Activated CD8-positive, alpha-beta memory T cell treated with anti-CD3 and anti-CD28 coated beads, Interleukin-2, amount 10 ng/mL, durations not matched to agents 7 days and 5 days (primary cell): ENCODE results near the gene INSYN1. TPM values are rescaled to one million over a fixed set of nuclear protein-coding genes. Genes with fewer than 3 reads are reported as not detected.
"Not testable (repeated sequence)": the region's sequence is repeated elsewhere in the genome, so short reads cannot be mapped to it uniquely, and the experiment has no call there.

Experiments
- ATAC-seq: fragments of 150-1000 bp; cut with Tn5 transposase; one replicate; pipeline ENCODE4 v1.10.0; 2021; ENCODE audit warnings: moderate library complexity
- CTCF ChIA-PET: fragments of 350-600 bp; sonication (Branson Sonifier 250); formaldehyde crosslinking; loops from one replicate; lab custom pipeline; 2021; ENCODE audit warnings: antibody characterized with exemption; lab: Charles Lee
- DNase-seq: peaks from one replicate; pipeline ENCODE4 v3.0.0-alpha.2; 2020
- H3K27ac Mint-ChIP-seq: one replicate; pipeline ENCODE4 v1.8.0; 2021; ENCODE audit warnings: mild to moderate bottlenecking, mixed read lengths
- H3K27me3 Mint-ChIP-seq: one replicate; pipeline ENCODE4 v1.8.0; 2021; ENCODE audit warnings: mixed read lengths
- H3K36me3 Mint-ChIP-seq: one replicate; pipeline ENCODE4 v1.8.0; 2021; ENCODE audit warnings: mild to moderate bottlenecking, mixed read lengths
- H3K4me1 Mint-ChIP-seq: one replicate; pipeline ENCODE4 v1.8.0; 2021; ENCODE audit warnings: mixed read lengths
- H3K4me3 Mint-ChIP-seq: one replicate; pipeline ENCODE4 v1.8.0; 2021; ENCODE audit warnings: mild to moderate bottlenecking, moderate library complexity, mixed read lengths
- H3K9me3 Mint-ChIP-seq: one replicate; pipeline ENCODE4 v1.8.0; 2022; ENCODE audit warnings: low read depth, mixed read lengths
- total RNA-seq, 2 experiments: library from RNA; stranded (reverse); gene quantifications; one replicate each; pipeline ENCODE4 v1.2.3, GENCODE V29; 2021

The INSYN1 gene
- total RNA-seq, 2 experiments from 2014 or later: not detected

GRCh38 chr15:73711526-73711925 is 41.6 kb downstream of the INSYN1 start:
- Mint-ChIP-seq H3K4me3 (no peak overlapping the region), H3K27me3 (peaks cover 13% of the 10 kb centered on the region), H3K9me3 (no peaks in the 10 kb centered on the region), H3K4me1 (no peaks in the 10 kb centered on the region), H3K27ac (no peak overlapping the region), H3K36me3 (no peaks in the 10 kb centered on the region)
- DNase-seq (no peak), ATAC-seq (no peak)
- CTCF ChIA-PET: interaction anchor here (0.6 to 1.3 kb wide), 3 partner anchors 47 to 841 kb away, joined by 3 to 4 read pairs (median 3); no protein-coding TSS in a partner anchor

GRCh38 chr15:73710321-73710720 is 42.8 kb downstream of the INSYN1 start:
- no peaks in the 10 kb centered on the region for H3K36me3 Mint-ChIP-seq
- no peak overlapping the region for H3K27ac Mint-ChIP-seq
- no peak for ATAC-seq
- no peak for DNase-seq
- no peak overlapping the region for H3K4me3 Mint-ChIP-seq
- peaks cover 19% of the 10 kb centered on the region for H3K27me3 Mint-ChIP-seq
- no peaks in the 10 kb centered on the region for H3K4me1 Mint-ChIP-seq
- CTCF ChIA-PET: interaction anchor here (1.0 to 1.3 kb wide), 2 partner anchors 74 to 79 kb away, joined by 3 to 4 read pairs; no protein-coding TSS in a partner anchor
- H3K9me3 Mint-ChIP-seq: no peaks in the 10 kb centered on the region

GRCh38 chr15:73709686-73710085 is 43.5 kb downstream of the INSYN1 start:
- H3K36me3 Mint-ChIP-seq: no peaks in the 10 kb centered on the region
- H3K27me3 Mint-ChIP-seq: peaks cover 22% of the 10 kb centered on the region
- no peak for ATAC-seq
- no peaks in the 10 kb centered on the region for H3K9me3 Mint-ChIP-seq
- CTCF ChIA-PET: interaction anchor here (1.0 kb wide), 1 partner anchor 73 kb away, joined by 4 read pairs; no protein-coding TSS in a partner anchor
- no peak for DNase-seq
- no peak overlapping the region for H3K4me3 Mint-ChIP-seq
- no peak overlapping the region for H3K27ac Mint-ChIP-seq
- H3K4me1 Mint-ChIP-seq: no peaks in the 10 kb centered on the region

GRCh38 chr15:73709241-73709640 is 43.9 kb downstream of the INSYN1 start:
- CTCF ChIA-PET: no interaction called here
- Mint-ChIP-seq H3K27me3 (peaks cover 24% of the 10 kb centered on the region), H3K4me1 (no peaks in the 10 kb centered on the region), H3K4me3 (no peak overlapping the region), H3K9me3 (no peaks in the 10 kb centered on the region), H3K36me3 (no peaks in the 10 kb centered on the region), H3K27ac (no peak overlapping the region)
- DNase-seq: no peak
- ATAC-seq: no peak

GRCh38 chr15:73708691-73709090 is 44.5 kb downstream of the INSYN1 start:
- no peak overlapping the region for H3K4me3 Mint-ChIP-seq
- H3K9me3 Mint-ChIP-seq: no peaks in the 10 kb centered on the region
- H3K4me1 Mint-ChIP-seq: no peaks in the 10 kb centered on the region
- no peak overlapping the region for H3K27ac Mint-ChIP-seq
- peaks cover 25% of the 10 kb centered on the region for H3K27me3 Mint-ChIP-seq
- DNase-seq (no peak), ATAC-seq (no peak)
- CTCF ChIA-PET: interaction anchor here (0.6 kb wide), 1 partner anchor 1531 kb away, joined by 3 read pairs; no protein-coding TSS in a partner anchor
- no peaks in the 10 kb centered on the region for H3K36me3 Mint-ChIP-seq

- no peaks in the 10 kb centered on the region for H3K36me3 Mint-ChIP-seq
- peaks cover 1% of the 10 kb centered on the region for H3K4me1 Mint-ChIP-seq
- CTCF ChIA-PET: interaction anchor here (0.6 to 3.1 kb wide), 40 partner anchors 8 to 464 kb away, joined by 3 to 35 read pairs (median 5); partner anchors contain the start of gene CD276
- DNase-seq (peak; percentile 81), ATAC-seq (peak; percentile 75)
- no peaks in the 10 kb centered on the region for H3K9me3 Mint-ChIP-seq
- H3K27ac Mint-ChIP-seq: no peak overlapping the region
- peaks cover 25% of the 10 kb centered on the region for H3K27me3 Mint-ChIP-seq
- H3K4me3 Mint-ChIP-seq: no peak overlapping the region
These were observed 48.1 kb downstream of the INSYN1 start for GRCh38 chr15:73704869-73705645.

GRCh38 chr15:73704142-73704868 is 48.8 kb downstream of the INSYN1 start:
- H3K9me3 Mint-ChIP-seq, H3K36me3 Mint-ChIP-seq, DNase-seq, H3K27ac Mint-ChIP-seq, ATAC-seq, H3K4me1 Mint-ChIP-seq, H3K4me3 Mint-ChIP-seq: not testable (repeated sequence)
- peaks cover 30% of the 10 kb centered on the region for H3K27me3 Mint-ChIP-seq
- CTCF ChIA-PET: interaction anchor here (0.6 to 3.1 kb wide), 29 partner anchors 8 to 419 kb away, joined by 3 to 35 read pairs (median 6); no protein-coding TSS in a partner anchor

- not testable (repeated sequence) for H3K36me3 Mint-ChIP-seq, H3K27ac Mint-ChIP-seq, H3K4me1 Mint-ChIP-seq, H3K4me3 Mint-ChIP-seq, ATAC-seq, DNase-seq, H3K9me3 Mint-ChIP-seq
- CTCF ChIA-PET: interaction anchor here (0.8 to 10.1 kb wide), 7 partner anchors 19 to 117 kb away, joined by 3 to 137 read pairs (median 17); no protein-coding TSS in a partner anchor
- H3K27me3 Mint-ChIP-seq: peaks cover 37% of the 10 kb centered on the region
These were observed 49.5 kb downstream of the INSYN1 start for GRCh38 chr15:73703601-73704000.

GRCh38 chr15:73702311-73703239 is 50.6 kb downstream of the INSYN1 start:
- not testable (repeated sequence) for H3K4me3 Mint-ChIP-seq, H3K27ac Mint-ChIP-seq, H3K36me3 Mint-ChIP-seq, H3K9me3 Mint-ChIP-seq, DNase-seq, ATAC-seq
- CTCF ChIA-PET: interaction anchor here (0.5 to 12.0 kb wide), 6 partner anchors 18 to 146 kb away, joined by 3 to 233 read pairs (median 4); partner anchors contain the start of gene NPTN
- Mint-ChIP-seq H3K4me1 (peaks cover 15% of the 10 kb centered on the region), H3K27me3 (peaks cover 43% of the 10 kb centered on the region)

GRCh38 chr15:73700041-73700842 is 52.9 kb downstream of the INSYN1 start:
- H3K27ac Mint-ChIP-seq: no peak overlapping the region

GRCh38 chr15:73699249-73700040 is 53.7 kb downstream of the INSYN1 start:
- H3K4me1 Mint-ChIP-seq: peaks cover 37% of the 10 kb centered on the region
- H3K36me3 Mint-ChIP-seq: no peaks in the 10 kb centered on the region
- no peak overlapping the region for H3K27ac Mint-ChIP-seq
- no peak overlapping the region for H3K4me3 Mint-ChIP-seq
- DNase-seq (no peak), ATAC-seq (no peak)
- peaks cover 55% of the 10 kb centered on the region for H3K27me3 Mint-ChIP-seq
- CTCF ChIA-PET: interaction anchor here (0.7 to 12.0 kb wide), 31 partner anchors 8 to 458 kb away, joined by 3 to 233 read pairs (median 5); partner anchors contain the start of genes CD276 and NPTN
- no peaks in the 10 kb centered on the region for H3K9me3 Mint-ChIP-seq

More at GRCh38 chr15:73700041-73700842, 52.9 kb downstream of the INSYN1 start:
- no peak overlapping the region for H3K4me3 Mint-ChIP-seq
- CTCF ChIA-PET: interaction anchor here (0.7 to 12.0 kb wide), 28 partner anchors 9 to 459 kb away, joined by 3 to 233 read pairs (median 5); partner anchors contain the start of genes CD276 and NPTN
- H3K4me1 Mint-ChIP-seq: peaks cover 34% of the 10 kb centered on the region
- H3K9me3 Mint-ChIP-seq: no peaks in the 10 kb centered on the region
- H3K36me3 Mint-ChIP-seq: no peaks in the 10 kb centered on the region
- peak; percentile 86 for DNase-seq
- ATAC-seq: peak; percentile 62
- H3K27me3 Mint-ChIP-seq: peaks cover 49% of the 10 kb centered on the region
